Lower lobe of right lung (tissue), 2 donors: ENCODE data around the gene CNGB1. TPM values are rescaled to one million over a fixed set of nuclear protein-coding genes. Genes with fewer than 3 reads are reported as not detected.

ENCODE experiments used
- ATAC-seq, 2 donors: fragments of 200-7000 bp; cut with Tn5 transposase; one replicate each; pipeline ENCODE4 v1.9.1; 2020 to 2022; ENCODE audit warnings: mild to moderate bottlenecking in 2 of 2, moderate library complexity in 2 of 2
- DNase-seq: peaks from one replicate; pipeline ENCODE4 v3.0.0-alpha.2; 2020
- H3K27ac ChIP-seq: fragments of 200-600 bp; one replicate; pipeline ENCODE4 v1.8.0; 2022
- H3K27me3 ChIP-seq: fragments of 200-600 bp; one replicate; pipeline ENCODE4 v1.8.0; 2022; ENCODE audit warnings: low read depth
- H3K36me3 ChIP-seq: fragments of 200-600 bp; one replicate; pipeline ENCODE4 v1.8.0; 2022; ENCODE audit warnings: mild to moderate bottlenecking
- H3K4me1 ChIP-seq: fragments of 200-600 bp; one replicate; pipeline ENCODE4 v1.8.0; 2022
- H3K4me3 ChIP-seq: fragments of 200-600 bp; one replicate; pipeline ENCODE4 v1.8.0; 2022; ENCODE audit warnings: mild to moderate bottlenecking
- H3K9me3 ChIP-seq: fragments of 200-600 bp; one replicate; pipeline ENCODE4 v1.8.0; 2022
- intact Hi-C: fragments of 100-400 bp; cut with DNase I; formaldehyde crosslinking; loops from one replicate; pipeline ENCODE4 v1.11.0; 2022
- total RNA-seq: library from RNA; stranded (reverse); fragmentation: NEBNext Ultra II Directional; extraction: Animal tissue kit (Norgen Biotek cat#: 25700); gene quantifications from one replicate; pipeline ENCODE4 v1.2.1, GENCODE V29; 2021
- TF ChIP-seq, protein P1 (sequence below): fragments of 200-600 bp; IDR thresholded peaks from one replicate; pipeline ENCODE4 v1.8.0; 2022; ENCODE audit warnings: antibody characterized with exemption, mild to moderate bottlenecking
- donor health status: DM: no; HTN: yes; CAD: no; lungs with severe emphysema.

CNGB1 gene
- total RNA-seq, 1 donor from 2014 or later: 0.35 TPM

DNA sequence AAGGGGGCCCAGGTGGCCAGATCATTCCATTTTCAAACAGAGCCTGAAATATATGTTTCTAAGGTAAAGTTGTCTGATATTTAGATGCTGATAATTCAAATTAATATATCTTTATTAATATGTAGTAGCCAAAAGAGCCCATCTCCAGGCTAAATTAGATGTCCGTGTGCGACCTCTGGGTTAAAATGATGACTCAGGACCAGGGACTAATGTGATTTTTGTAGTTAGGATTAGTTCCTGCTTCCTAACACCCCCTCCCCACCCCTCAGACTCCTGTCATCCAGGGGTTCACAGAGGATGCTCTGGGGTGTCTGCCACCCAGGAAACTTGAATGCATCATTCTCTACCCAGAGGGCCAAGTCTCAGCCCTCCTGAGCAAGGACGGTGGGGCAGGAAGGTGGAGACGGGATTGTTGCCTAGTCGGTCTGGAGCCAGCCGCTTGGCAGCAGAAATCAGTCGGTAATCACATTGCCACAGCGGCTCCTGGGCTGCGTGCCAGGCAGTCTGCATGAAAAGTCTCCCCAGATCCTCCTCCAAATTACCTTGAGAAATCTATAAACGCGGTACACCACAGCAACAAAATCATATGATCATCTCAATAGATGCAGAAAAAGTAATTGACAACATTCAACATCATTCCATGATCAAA, 29.8 kb downstream of the CNGB1 start:
- TF ChIP-seq, protein P1, sequence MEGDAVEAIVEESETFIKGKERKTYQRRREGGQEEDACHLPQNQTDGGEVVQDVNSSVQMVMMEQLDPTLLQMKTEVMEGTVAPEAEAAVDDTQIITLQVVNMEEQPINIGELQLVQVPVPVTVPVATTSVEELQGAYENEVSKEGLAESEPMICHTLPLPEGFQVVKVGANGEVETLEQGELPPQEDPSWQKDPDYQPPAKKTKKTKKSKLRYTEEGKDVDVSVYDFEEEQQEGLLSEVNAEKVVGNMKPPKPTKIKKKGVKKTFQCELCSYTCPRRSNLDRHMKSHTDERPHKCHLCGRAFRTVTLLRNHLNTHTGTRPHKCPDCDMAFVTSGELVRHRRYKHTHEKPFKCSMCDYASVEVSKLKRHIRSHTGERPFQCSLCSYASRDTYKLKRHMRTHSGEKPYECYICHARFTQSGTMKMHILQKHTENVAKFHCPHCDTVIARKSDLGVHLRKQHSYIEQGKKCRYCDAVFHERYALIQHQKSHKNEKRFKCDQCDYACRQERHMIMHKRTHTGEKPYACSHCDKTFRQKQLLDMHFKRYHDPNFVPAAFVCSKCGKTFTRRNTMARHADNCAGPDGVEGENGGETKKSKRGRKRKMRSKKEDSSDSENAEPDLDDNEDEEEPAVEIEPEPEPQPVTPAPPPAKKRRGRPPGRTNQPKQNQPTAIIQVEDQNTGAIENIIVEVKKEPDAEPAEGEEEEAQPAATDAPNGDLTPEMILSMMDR: no peak
- intact Hi-C loops: no loop called here
- Histone ChIP-seq H3K4me1 (peaks cover 16% of the 10 kb centered on the region), H3K9me3 (no peaks in the 10 kb centered on the region), H3K36me3 (no peaks in the 10 kb centered on the region), H3K27me3 (no peaks in the 10 kb centered on the region), H3K27ac (no peak overlapping the region), H3K4me3 (no peak overlapping the region)
- ATAC-seq: no peak
- DNase-seq: peak; percentile 84

DNA sequence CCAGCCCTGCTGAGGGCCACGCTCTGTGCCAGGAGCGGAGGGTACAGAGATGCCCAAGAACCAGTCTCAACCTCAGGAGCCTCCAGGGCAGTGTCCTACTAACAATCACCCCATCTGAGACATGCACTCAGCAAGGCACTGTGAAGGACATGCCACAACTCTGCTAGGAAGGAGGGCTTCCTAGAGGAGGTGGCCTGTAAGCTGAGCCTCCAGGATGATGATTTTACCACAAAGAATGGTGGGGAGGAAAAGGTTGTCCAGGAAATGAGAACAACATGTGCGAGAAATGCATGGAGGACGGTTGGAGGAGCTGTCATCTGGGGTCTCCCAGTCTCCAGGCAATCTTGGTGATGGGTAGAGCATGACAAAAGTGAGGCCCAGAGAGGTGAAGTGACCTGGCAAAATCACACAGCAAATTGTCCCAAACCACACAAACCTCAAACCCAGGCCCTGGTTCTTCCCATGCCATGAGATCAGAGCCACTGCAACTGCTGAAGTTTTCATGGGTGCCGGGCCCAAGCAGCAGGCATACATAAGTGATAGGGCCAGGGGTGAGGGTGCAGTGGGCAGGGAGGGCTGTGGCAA, 30.5 kb downstream of the CNGB1 start:
- no peak overlapping the region for H3K27ac ChIP-seq
- TF ChIP-seq, protein P1: no peak
- intact Hi-C loops: no loop called here
- H3K9me3 ChIP-seq: no peaks in the 10 kb centered on the region
- ATAC-seq: no peak
- H3K27me3 ChIP-seq: no peaks in the 10 kb centered on the region
- H3K36me3 ChIP-seq: no peaks in the 10 kb centered on the region
- DNase-seq: no peak
- H3K4me3 ChIP-seq: no peak overlapping the region
- H3K4me1 ChIP-seq: peaks cover 16% of the 10 kb centered on the region

DNA sequence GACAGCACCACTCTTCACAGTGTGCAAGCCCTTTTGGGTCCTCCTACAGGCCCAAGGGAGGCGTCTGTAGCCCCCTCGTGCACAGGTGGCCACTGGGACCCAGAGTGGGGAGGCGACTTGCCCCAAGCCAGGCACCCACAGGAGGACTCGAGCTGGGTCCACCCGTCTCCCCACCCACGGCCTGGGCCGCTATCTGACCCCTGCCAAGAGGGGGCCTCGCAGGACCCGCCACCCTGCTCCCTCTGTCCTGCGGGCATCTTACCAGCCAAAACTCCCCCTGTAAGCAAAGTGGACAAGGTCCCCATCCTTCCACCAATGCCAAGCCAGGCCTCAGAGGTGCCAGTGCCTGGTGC, 31.1 kb downstream of the CNGB1 start:
- ATAC-seq (no peak), DNase-seq (no peak)
- H3K27me3 ChIP-seq: no peaks in the 10 kb centered on the region
- TF ChIP-seq, protein P1: no peak
- H3K4me3 ChIP-seq: no peak overlapping the region
- H3K36me3 ChIP-seq: no peaks in the 10 kb centered on the region
- H3K4me1 ChIP-seq: peaks cover 16% of the 10 kb centered on the region
- intact Hi-C loops: no loop called here
- H3K9me3 ChIP-seq: no peaks in the 10 kb centered on the region
- no peak overlapping the region for H3K27ac ChIP-seq

DNA sequence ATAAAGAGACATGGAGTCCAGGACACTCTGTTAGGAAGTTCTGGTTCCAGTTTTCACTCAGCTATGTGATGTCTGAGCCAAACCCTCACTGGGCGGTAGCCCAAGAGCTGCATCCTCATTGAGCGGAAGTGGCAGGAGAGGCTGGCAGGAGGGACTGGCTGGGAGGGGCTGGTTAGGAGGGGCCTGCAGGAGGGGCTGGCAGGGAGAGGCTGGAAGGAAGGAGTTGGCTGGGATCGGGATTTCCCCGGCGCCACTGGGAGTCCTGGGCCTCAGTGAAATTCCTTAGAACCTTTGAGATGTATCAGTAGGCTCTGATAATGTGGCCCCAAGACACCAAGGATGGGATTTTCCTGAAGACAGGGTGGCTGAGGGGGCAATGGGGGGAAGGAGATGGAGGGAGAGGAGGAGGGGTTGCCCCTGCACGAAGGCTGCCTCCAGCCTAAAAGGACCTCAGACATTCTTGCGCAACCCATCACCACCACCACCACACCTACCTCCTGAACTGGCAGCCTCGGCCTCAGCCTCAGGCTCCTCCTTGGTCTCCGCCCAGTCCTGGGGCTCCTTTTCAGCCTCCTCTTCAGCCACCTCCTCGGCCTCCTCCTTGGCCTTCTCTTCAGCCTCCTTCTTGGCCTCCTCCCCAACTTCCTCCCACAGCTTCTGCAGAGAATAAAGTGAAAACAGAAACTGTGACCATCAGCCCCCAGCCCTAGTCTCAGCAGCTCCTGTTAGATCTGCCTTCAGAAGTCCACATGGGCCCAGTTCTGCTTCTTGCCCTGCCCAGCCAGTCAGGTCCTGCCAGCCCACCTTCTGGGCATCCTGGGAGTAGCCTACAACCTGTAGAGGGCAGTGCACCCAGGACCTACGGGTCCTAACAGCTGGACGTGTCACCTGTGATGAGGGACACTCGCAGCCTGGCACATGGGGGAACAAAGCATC, 31.7 kb downstream of the CNGB1 start:
- Histone ChIP-seq H3K36me3 (no peaks in the 10 kb centered on the region), H3K27ac (peak overlapping the region; percentile 60), H3K9me3 (no peaks in the 10 kb centered on the region), H3K4me3 (no peak overlapping the region), H3K27me3 (no peaks in the 10 kb centered on the region), H3K4me1 (peaks cover 16% of the 10 kb centered on the region)
- DNase-seq (peak; percentile 83), ATAC-seq (peak; percentile 92)
- intact Hi-C loops: no loop called here
- TF ChIP-seq, protein P1: peak; percentile 15

DNA sequence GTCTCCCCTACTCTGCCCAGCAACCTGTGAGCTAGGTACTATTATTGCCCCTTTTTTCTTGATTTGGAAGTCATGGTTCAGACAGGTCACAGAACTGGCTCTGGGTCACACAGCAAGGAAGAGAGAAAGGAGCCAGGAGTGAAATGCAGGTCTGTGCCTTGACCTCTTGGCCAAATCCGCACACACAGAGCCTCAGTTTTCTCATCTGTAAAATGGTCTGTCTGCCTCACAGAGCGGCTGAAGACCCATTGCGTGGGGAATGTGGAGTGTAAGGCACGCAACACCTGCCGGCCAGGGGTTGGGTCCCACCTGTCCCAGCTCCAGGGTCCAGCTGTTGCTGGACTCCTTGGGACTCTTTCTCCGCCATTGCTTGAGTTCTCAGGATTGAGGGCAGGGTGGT, 32.4 kb downstream of the CNGB1 start:
- Histone ChIP-seq H3K9me3 (no peaks in the 10 kb centered on the region), H3K27me3 (no peaks in the 10 kb centered on the region), H3K4me1 (peaks cover 16% of the 10 kb centered on the region), H3K4me3 (no peak overlapping the region), H3K36me3 (no peaks in the 10 kb centered on the region), H3K27ac (peak overlapping the region; percentile 60)
- DNase-seq (no peak), ATAC-seq (no peak)
- intact Hi-C loops: no loop called here
- TF ChIP-seq, protein P1: no peak
